Activated naive CD4-positive, alpha-beta T cell treated with anti-CD3 and anti-CD28 coated beads, Interleukin-2, amount 10 ng/mL, durations not matched to agents 7 days and 5 days (primary cell): ENCODE measurements around the gene EXOSC9.

Experiments
- CTCF ChIA-PET: fragments of 350-600 bp; sonication (Branson Sonifier 250); formaldehyde crosslinking; loops from one replicate; lab custom pipeline; 2021; ENCODE audit warnings: antibody characterized with exemption; lab: Charles Lee
- DNase-seq: peaks from one replicate; pipeline ENCODE4 v3.0.0-alpha.2; 2020
- H3K27ac Mint-ChIP-seq: one replicate; pipeline ENCODE4 v1.8.0; 2021; ENCODE audit warnings: mild to moderate bottlenecking, moderate library complexity, mixed read lengths
- H3K27me3 Mint-ChIP-seq: one replicate; pipeline ENCODE4 v1.8.0; 2021; ENCODE audit warnings: mild to moderate bottlenecking, mixed read lengths
- H3K36me3 Mint-ChIP-seq: one replicate; pipeline ENCODE4 v1.8.0; 2021; ENCODE audit warnings: mixed read lengths
- H3K4me1 Mint-ChIP-seq: one replicate; pipeline ENCODE4 v1.8.0; 2021; ENCODE audit warnings: mixed read lengths
- H3K4me3 Mint-ChIP-seq: one replicate; pipeline ENCODE4 v1.8.0; 2021; ENCODE audit warnings: mild to moderate bottlenecking, moderate library complexity, mixed read lengths
- H3K9me3 Mint-ChIP-seq: one replicate; pipeline ENCODE4 v1.8.0; 2021; ENCODE audit warnings: mixed read lengths

EXOSC9 gene

GRCh38 chr4:121796283-121796682, 4.8 kb upstream of the EXOSC9 start:
- CTCF ChIA-PET, result interaction anchor here (1.2 to 2.2 kb wide), 2 partner anchors 30 to 73 kb away, joined by 3 to 6 read pairs; partner anchors contain the start of gene BBS7

GRCh38 chr4:121799208-121799823, 1.8 kb upstream of the EXOSC9 start:
- peaks cover 58% of the 10 kb centered on the region for H3K4me1 Mint-ChIP-seq
- H3K4me3 Mint-ChIP-seq, result peak overlapping the region; percentile 44
- no peak for DNase-seq
- CTCF ChIA-PET, result interaction anchor here (1.1 kb wide), 1 partner anchor 103 kb away, joined by 4 read pairs; the partner anchor contains the start of gene ANXA5
- no peaks in the 10 kb centered on the region for H3K9me3 Mint-ChIP-seq
- peaks cover 4% of the 10 kb centered on the region for H3K27me3 Mint-ChIP-seq
- peak overlapping the region; percentile 96 for H3K27ac Mint-ChIP-seq
- H3K36me3 Mint-ChIP-seq, result peaks cover 15% of the 10 kb centered on the region

More at GRCh38 chr4:121796283-121796682, 4.8 kb upstream of the EXOSC9 start:
- Mint-ChIP-seq H3K4me3 (no peak overlapping the region), H3K9me3 (no peaks in the 10 kb centered on the region), H3K36me3 (peaks cover 1% of the 10 kb centered on the region), H3K27ac (no peak overlapping the region), H3K27me3 (peaks cover 3% of the 10 kb centered on the region), H3K4me1 (peaks cover 39% of the 10 kb centered on the region)
- no peak for DNase-seq

GRCh38 chr4:121799867-121800501, 1.1 kb upstream of the EXOSC9 start:
- H3K4me3 Mint-ChIP-seq, result peak overlapping the region; percentile 85

GRCh38 chr4:121800638-121800960, 524 bp upstream of the EXOSC9 start:
- H3K27me3 Mint-ChIP-seq, result peaks cover 4% of the 10 kb centered on the region
- peaks cover 56% of the 10 kb centered on the region for H3K4me1 Mint-ChIP-seq
- H3K27ac Mint-ChIP-seq, result peak overlapping the region; percentile 96
- DNase-seq, result no peak
- H3K4me3 Mint-ChIP-seq, result peak overlapping the region; percentile 85
- peaks cover 26% of the 10 kb centered on the region for H3K36me3 Mint-ChIP-seq
- H3K9me3 Mint-ChIP-seq, result no peaks in the 10 kb centered on the region
- CTCF ChIA-PET, result no interaction called here

More at GRCh38 chr4:121799867-121800501, 1.1 kb upstream of the EXOSC9 start:
- peak overlapping the region; percentile 96 for H3K27ac Mint-ChIP-seq
- peaks cover 59% of the 10 kb centered on the region for H3K4me1 Mint-ChIP-seq
- H3K27me3 Mint-ChIP-seq, result peaks cover 4% of the 10 kb centered on the region
- H3K36me3 Mint-ChIP-seq, result peaks cover 20% of the 10 kb centered on the region
- DNase-seq, result no peak
- H3K9me3 Mint-ChIP-seq, result no peaks in the 10 kb centered on the region
- CTCF ChIA-PET, result interaction anchor here (1.1 kb wide), 1 partner anchor 104 kb away, joined by 4 read pairs; the partner anchor contains the start of gene ANXA5

- Mint-ChIP-seq H3K36me3 (peaks cover 32% of the 10 kb centered on the region), H3K4me3 (peak overlapping the region; percentile 85), H3K27me3 (peaks cover 4% of the 10 kb centered on the region), H3K27ac (peak overlapping the region; percentile 96), H3K9me3 (no peaks in the 10 kb centered on the region), H3K4me1 (peaks cover 51% of the 10 kb centered on the region)
- CTCF ChIA-PET, result interaction anchor here (1.1 to 1.3 kb wide), 2 partner anchors 21 to 105 kb away, joined by 3 to 5 read pairs; partner anchors contain the start of genes ANXA5 and CCNA2
- DNase-seq, result no peak
Observed at GRCh38 chr4:121801715-121802075, 572 bp downstream of the EXOSC9 start.

DNA sequence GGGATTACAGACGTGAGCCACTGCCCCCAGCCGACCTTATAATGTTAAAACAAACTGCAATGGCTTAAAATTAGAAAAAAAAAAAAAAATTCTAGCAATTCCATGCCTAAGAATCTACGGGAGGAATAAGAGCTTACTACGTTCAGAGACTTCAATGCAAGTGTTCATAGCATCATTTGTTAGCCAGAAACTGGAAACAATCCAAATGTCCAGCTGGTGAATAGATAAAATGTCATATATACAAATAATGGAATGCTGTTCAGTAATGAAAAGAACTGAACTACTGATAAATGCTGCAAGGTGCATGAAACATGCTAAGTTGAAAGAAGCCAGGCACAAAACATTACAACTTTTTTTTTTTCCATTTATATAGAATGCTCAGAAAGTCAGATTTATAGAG, 5.3 kb downstream of the EXOSC9 start:
- Mint-ChIP-seq H3K36me3 (peaks cover 49% of the 10 kb centered on the region), H3K4me1 (peaks cover 41% of the 10 kb centered on the region), H3K27ac (no peak overlapping the region), H3K4me3 (no peak overlapping the region), H3K9me3 (no peaks in the 10 kb centered on the region), H3K27me3 (no peaks in the 10 kb centered on the region)
- CTCF ChIA-PET, result interaction anchor here (0.6 kb wide), 2 partner anchors 149 to 695 kb away, joined by 3 read pairs; no protein-coding TSS in a partner anchor
- DNase-seq, result no peak

GRCh38 chr4:121811122-121811521, 10.0 kb downstream of the EXOSC9 start:
- Mint-ChIP-seq H3K9me3 (no peaks in the 10 kb centered on the region), H3K27ac (peak overlapping the region; percentile 42), H3K27me3 (no peaks in the 10 kb centered on the region), H3K4me1 (peaks cover 23% of the 10 kb centered on the region), H3K36me3 (peaks cover 40% of the 10 kb centered on the region), H3K4me3 (no peak overlapping the region)
- CTCF ChIA-PET, result interaction anchor here (1.1 kb wide), 1 partner anchor 9 kb away, joined by 3 read pairs; no protein-coding TSS in a partner anchor
- DNase-seq, result no peak

- no peak for DNase-seq
- peak overlapping the region; percentile 15 for H3K27ac Mint-ChIP-seq
- no peaks in the 10 kb centered on the region for H3K27me3 Mint-ChIP-seq
- peaks cover 55% of the 10 kb centered on the region for H3K36me3 Mint-ChIP-seq
- CTCF ChIA-PET, result no interaction called here
- no peaks in the 10 kb centered on the region for H3K9me3 Mint-ChIP-seq
- H3K4me3 Mint-ChIP-seq, result no peak overlapping the region
- H3K4me1 Mint-ChIP-seq, result peaks cover 41% of the 10 kb centered on the region
Observed at GRCh38 chr4:121814756-121815155, 13.6 kb downstream of the EXOSC9 start.

- H3K4me1 Mint-ChIP-seq, result peaks cover 47% of the 10 kb centered on the region
- H3K27me3 Mint-ChIP-seq, result no peaks in the 10 kb centered on the region
- DNase-seq, result no peak
- no peak overlapping the region for H3K27ac Mint-ChIP-seq
- H3K9me3 Mint-ChIP-seq, result no peaks in the 10 kb centered on the region
- CTCF ChIA-PET, result no interaction called here
- H3K36me3 Mint-ChIP-seq, result peaks cover 58% of the 10 kb centered on the region
- H3K4me3 Mint-ChIP-seq, result no peak overlapping the region
Observed at GRCh38 chr4:121817006-121817405, 15.9 kb downstream of the EXOSC9 start.

- no peak overlapping the region for H3K4me3 Mint-ChIP-seq
- no peaks in the 10 kb centered on the region for H3K27me3 Mint-ChIP-seq
- H3K4me1 Mint-ChIP-seq, result peaks cover 54% of the 10 kb centered on the region
- peak overlapping the region; percentile 37 for H3K27ac Mint-ChIP-seq
- CTCF ChIA-PET, result interaction anchor here (0.8 kb wide), 1 partner anchor 9 kb away, joined by 3 read pairs; no protein-coding TSS in a partner anchor
- no peak for DNase-seq
- H3K9me3 Mint-ChIP-seq, result no peaks in the 10 kb centered on the region
- peaks cover 62% of the 10 kb centered on the region for H3K36me3 Mint-ChIP-seq
Observed at GRCh38 chr4:121817701-121818100, 16.6 kb downstream of the EXOSC9 start.

- Mint-ChIP-seq H3K36me3 (peaks cover 61% of the 10 kb centered on the region), H3K27me3 (no peaks in the 10 kb centered on the region), H3K9me3 (no peaks in the 10 kb centered on the region), H3K4me3 (no peak overlapping the region), H3K27ac (peak overlapping the region; percentile 8), H3K4me1 (peaks cover 54% of the 10 kb centered on the region)
- no peak for DNase-seq
- CTCF ChIA-PET, result interaction anchor here (0.8 kb wide), 1 partner anchor 9 kb away, joined by 3 read pairs; no protein-coding TSS in a partner anchor
Observed at GRCh38 chr4:121818215-121818614, 17.1 kb downstream of the EXOSC9 start.

DNA sequence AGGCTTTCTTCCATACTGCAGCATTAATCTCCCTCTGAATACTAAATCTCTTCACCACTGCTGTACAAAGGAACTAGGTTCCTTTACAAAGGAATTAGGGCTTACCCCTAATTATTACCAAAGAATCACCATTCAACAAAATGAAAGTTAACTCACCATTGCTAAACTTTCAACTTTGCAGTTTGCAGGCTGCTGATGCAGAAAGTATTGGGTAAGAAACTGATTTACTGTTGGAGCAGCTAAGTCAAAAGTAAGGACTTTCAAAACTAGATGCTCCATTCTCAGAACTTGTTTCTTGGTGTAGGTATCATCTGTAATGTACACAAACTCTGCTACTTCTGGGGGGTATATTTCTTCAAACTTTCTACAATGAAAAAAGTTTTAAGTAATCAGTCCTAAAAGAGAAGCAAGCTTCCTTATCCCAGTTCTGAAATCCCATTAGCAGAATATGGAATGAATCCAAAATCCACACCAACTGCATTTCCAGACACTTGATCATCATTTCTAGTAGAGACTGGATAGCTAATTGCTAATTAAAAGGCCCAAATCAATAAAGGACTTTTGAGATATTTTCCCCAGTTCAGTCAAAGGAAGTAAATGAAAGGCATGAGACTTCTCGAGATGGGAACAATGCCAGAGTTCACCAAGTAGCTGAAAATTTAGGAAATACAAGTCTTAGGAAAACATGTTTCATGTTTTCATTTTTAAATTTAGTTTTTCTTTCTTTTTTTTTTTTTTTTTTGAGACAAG, 18.3 kb downstream of the EXOSC9 start:
- Mint-ChIP-seq H3K4me3 (no peak overlapping the region), H3K9me3 (no peaks in the 10 kb centered on the region), H3K27me3 (peaks cover 3% of the 10 kb centered on the region), H3K4me1 (peaks cover 61% of the 10 kb centered on the region), H3K27ac (peak overlapping the region; percentile 69), H3K36me3 (peaks cover 58% of the 10 kb centered on the region)
- DNase-seq, result no peak
- CTCF ChIA-PET, result interaction anchor here (1.0 kb wide), 1 partner anchor 8 kb away, joined by 3 read pairs; no protein-coding TSS in a partner anchor

- Mint-ChIP-seq H3K36me3 (peaks cover 51% of the 10 kb centered on the region), H3K4me3 (peak overlapping the region; percentile 94), H3K27ac (peak overlapping the region; percentile 96), H3K9me3 (no peaks in the 10 kb centered on the region), H3K4me1 (peaks cover 57% of the 10 kb centered on the region), H3K27me3 (peaks cover 3% of the 10 kb centered on the region)
- DNase-seq, result no peak
- CTCF ChIA-PET, result interaction anchor here (1.2 to 1.8 kb wide), 3 partner anchors 21 to 756 kb away, joined by 4 to 5 read pairs (median 5); partner anchors contain the start of genes BBS7 and EXOSC9
Observed at GRCh38 chr4:121822047-121822446, 20.9 kb downstream of the EXOSC9 start.
